HuH-7.5 (cell line): ENCODE data around the gene TRABD2B.
"Not testable (repeated sequence)": the region's sequence is repeated elsewhere in the genome, so short reads cannot be mapped to it uniquely, and the experiment has no call there.

Source experiments
- DNase-seq: peaks from one replicate; pipeline ENCODE4 v3.0.0; 2011; ENCODE audit warnings: low spot score

Gene TRABD2B

GRCh38 chr1:47967864-47968555, 29.2 kb downstream of the TRABD2B start:
- no peak for DNase-seq

GRCh38 chr1:47965816-47966215, 31.4 kb downstream of the TRABD2B start:
- no peak for DNase-seq

- DNase-seq, result no peak
These were observed 32.5 kb downstream of the TRABD2B start for GRCh38 chr1:47964636-47965035.

- DNase-seq, result no peak
These were observed 33.4 kb downstream of the TRABD2B start for GRCh38 chr1:47963568-47964358.

- DNase-seq, result no peak
These were observed 34.3 kb downstream of the TRABD2B start for GRCh38 chr1:47962750-47963492.

- DNase-seq, result not testable (repeated sequence)
These were observed 35.4 kb downstream of the TRABD2B start for GRCh38 chr1:47961835-47962234.

- not testable (repeated sequence) for DNase-seq
These were observed 40.7 kb downstream of the TRABD2B start for GRCh38 chr1:47956491-47956890.

GRCh38 chr1:47953661-47954060, 43.5 kb downstream of the TRABD2B start:
- no peak for DNase-seq

- no peak for DNase-seq
These were observed 45.5 kb downstream of the TRABD2B start for GRCh38 chr1:47951545-47952235.

- DNase-seq, result no peak
These were observed 46.2 kb downstream of the TRABD2B start for GRCh38 chr1:47951026-47951425.

GRCh38 chr1:47950471-47950870, 46.7 kb downstream of the TRABD2B start:
- no peak for DNase-seq

- DNase-seq, result peak; percentile 38
These were observed 49.1 kb downstream of the TRABD2B start for GRCh38 chr1:47948126-47948525.

- no peak for DNase-seq
These were observed 49.7 kb downstream of the TRABD2B start for GRCh38 chr1:47947531-47947930.

- DNase-seq, result no peak
These were observed 52.6 kb downstream of the TRABD2B start for GRCh38 chr1:47944561-47944960.

- DNase-seq, result no peak
These were observed 55.0 kb downstream of the TRABD2B start for GRCh38 chr1:47942240-47942629.

GRCh38 chr1:47941609-47942239, 55.5 kb downstream of the TRABD2B start:
- DNase-seq, result peak; percentile 34

GRCh38 chr1:47940779-47941178, 56.4 kb downstream of the TRABD2B start:
- DNase-seq, result no peak

- no peak for DNase-seq
These were observed 56.9 kb downstream of the TRABD2B start for GRCh38 chr1:47940326-47940725.

- DNase-seq, result no peak
These were observed 58.7 kb downstream of the TRABD2B start for GRCh38 chr1:47938520-47938919.

- no peak for DNase-seq
These were observed 59.5 kb downstream of the TRABD2B start for GRCh38 chr1:47937586-47938254.

GRCh38 chr1:47936916-47937551, 60.2 kb downstream of the TRABD2B start:
- DNase-seq, result no peak
